Prostate gland (tissue), 2 donors: ENCODE data around the gene P3H2.

Source experiments
- CTCF ChIP-seq, 4 experiments: fragments of 200-600 bp in 2 of 4; fragments of 450-650 bp in 2 of 4; sonication (generic) in 2 of 4; IDR thresholded peaks; 1 replicate in 3 of 4; 2 replicates in 1 of 4; pipeline ENCODE4 v1.5.1; 2016 to 2019; ENCODE audit warnings: antibody characterized with exemption in 4 of 4, mild to moderate bottlenecking in 2 of 4, moderate library complexity in 2 of 4
- POLR2A ChIP-seq: fragments of 450-650 bp; IDR thresholded peaks from one replicate; pipeline ENCODE4 v1.6.1; 2016; ENCODE audit warnings: antibody characterized with exemption, mild to moderate bottlenecking

GRCh38 chr3:189909573-189909972, 211.1 kb downstream of the P3H2 start:
- no peak for TF ChIP-seq CTCF (IDR thresholded peaks at IDR 0.05)
- TF ChIP-seq POLR2A = no peak
